ENCODE measurements around the gene SLC35B2.

GRCh38 chr6:44297063-44298038 is 40.0 kb upstream of the SLC35B2 start:
- TF ChIP-seq ZNF274 (IDR thresholded peaks at IDR 0.05; ENCODE audit: low read depth, low read length) (no peak), YY1 (IDR thresholded peaks at IDR 0.05; ENCODE audit: insufficient read depth, insufficient read length) (no peak)
